K562 (cell line): Measurements from ENCODE around the gene PPA1. TPM values are rescaled to one million over a fixed set of nuclear protein-coding genes. Genes with fewer than 3 reads are reported as not detected.

Source experiments
- ATAC-seq: fragments of 200-7000 bp; cut with Tn5 transposase; 3 replicates; pipeline ENCODE4 v1.9.1; 2020; ENCODE audit warnings: moderate library complexity
- BruUV-seq: library from RNA; stranded (reverse); fragments of 400-500 nt; replicated peaks from 2 replicates; lab custom pipeline; 2021; lab: Mats Ljungman, UMichigan
- CTCF ChIA-PET: fragments of 300-600 bp; formaldehyde crosslinking; extraction: SDS; loops from one replicate; lab custom pipeline; 2021; ENCODE audit warnings: low intra/inter-chr PET ratio; lab: Yijun Ruan, JAX
- POLR2A ChIA-PET: fragments of 300-600, 350-650 bp; sonication (Branson Sonifier 250); formaldehyde crosslinking; extraction: SDS; loops from one replicate; lab custom pipeline; 2021; ENCODE audit warnings: antibody characterized with exemption, inconsistent platforms; lab: Yijun Ruan, JAX
- DNase-seq, 4 experiments: peaks; one replicate each; pipeline versions ENCODE4 v3.0.0 to v3.0.0-alpha.2; 2011 to 2018; ENCODE audit warnings: low spot score in 3 of 4, mixed read lengths in 3 of 4; ENCODE audit errors: extremely low read depth in 1 of 4
- FAIRE-seq: peaks from 2 replicates; lab custom pipeline; 2011; peaks lifted over from hg19 to GRCh38; lab: Jason Lieb, UNC
- H2AFZ ChIP-seq: 2 replicates; pipeline ENCODE4 v1.6.0; 2011; ENCODE audit warnings: low read depth, low read length, control low read depth, inconsistent platforms
- H3K27ac ChIP-seq: fragments of 200-600 bp; 3 replicates; pipeline ENCODE4 v1.8.0; 2011; ENCODE audit warnings: low read depth, mild to moderate bottlenecking, control low read depth, inconsistent platforms, low read length, moderate library complexity, mixed read lengths; ENCODE audit errors: extremely low read depth
- H3K27me3 ChIP-seq, 2 experiments: fragments of 300-600 bp in 1 of 2; 2 replicates in 1 of 2; 3 replicates in 1 of 2; pipeline versions ENCODE4 v1.6.0 to v1.8.0; 2011; ENCODE audit warnings: inconsistent platforms in 2 of 2, low read length in 2 of 2, mild to moderate bottlenecking in 1 of 2, mixed read lengths in 1 of 2, moderate library complexity in 1 of 2; ENCODE audit not compliant: control insufficient read depth in 2 of 2, insufficient read depth in 2 of 2
- H3K36me3 ChIP-seq: fragments of 300-600 bp; 3 replicates; pipeline ENCODE4 v1.8.0; 2011; ENCODE audit warnings: mild to moderate bottlenecking, low read length, inconsistent platforms; ENCODE audit not compliant: control insufficient read depth, insufficient read depth
- H3K4me1 ChIP-seq, 2 experiments: fragments of 200-600 bp in 1 of 2; replicated peaks in 1 of 2; 2 replicates in 1 of 2; 3 replicates in 1 of 2; pipeline versions ENCODE4 v1.5.1 to v1.8.0; 2011; ENCODE audit warnings: inconsistent platforms in 2 of 2, low read length in 2 of 2, mild to moderate bottlenecking in 1 of 2, mixed read lengths in 1 of 2, moderate library complexity in 1 of 2; ENCODE audit not compliant: control insufficient read depth in 2 of 2, insufficient read depth in 2 of 2
- H3K4me2 ChIP-seq: 2 replicates; pipeline ENCODE4 v1.6.1; 2011; ENCODE audit warnings: low read length, control low read depth, inconsistent platforms, mixed read lengths; ENCODE audit not compliant: insufficient read depth
- H3K4me3 ChIP-seq: fragments of 200-600 bp; sonication (generic), shearing (Covaris generic); 2 replicates; pipeline ENCODE4 v1.5.1; 2016; ENCODE audit warnings: control low read depth, inconsistent platforms
- H3K79me2 ChIP-seq: fragments of 200-600 bp; 3 replicates; pipeline ENCODE4 v1.8.0; 2011; ENCODE audit warnings: low read length, inconsistent platforms; ENCODE audit not compliant: control insufficient read depth, insufficient read depth
- H3K9ac ChIP-seq, 2 experiments: 2 replicates each; pipeline versions ENCODE4 v1.6.0 to v1.6.1; 2011; ENCODE audit warnings: low read depth in 2 of 2, low read length in 2 of 2, control low read depth in 1 of 2, inconsistent platforms in 1 of 2, mild to moderate bottlenecking in 1 of 2, mixed read lengths in 1 of 2; ENCODE audit not compliant: insufficient read depth in 1 of 2
- H3K9me1 ChIP-seq: one replicate; pipeline ENCODE4 v1.6.0; 2011; ENCODE audit warnings: inconsistent platforms, mild to moderate bottlenecking, low read length, moderate library complexity; ENCODE audit not compliant: control insufficient read depth, insufficient read depth
- H3K9me3 ChIP-seq: replicated peaks from 2 replicates; pipeline ENCODE4 v1.5.1; 2011; ENCODE audit warnings: low read depth, low read length, inconsistent platforms; ENCODE audit not compliant: control insufficient read depth, insufficient read depth
- H4K20me1 ChIP-seq: replicated peaks from 2 replicates; pipeline ENCODE4 v1.6.1; 2011; ENCODE audit warnings: low read length, inconsistent platforms, mixed read lengths; ENCODE audit not compliant: control insufficient read depth, insufficient read depth
- ATF3 ChIP-seq, 2 experiments: fragments of 450-650 bp in 1 of 2; sonication (generic) in 1 of 2; formaldehyde crosslinking in 1 of 2; IDR thresholded peaks in 1 of 2; conservative IDR thresholded peaks in 1 of 2; 2 replicates each; pipeline versions ENCODE4 v1.6.1 to v1.8.1; 2016 to 2023; ENCODE audit warnings: mild to moderate bottlenecking in 2 of 2, moderate library complexity in 2 of 2, inconsistent platforms in 1 of 2, missing genetic modification reagents in 1 of 2
- E2F5 ChIP-seq: sonication (generic); formaldehyde crosslinking; IDR thresholded peaks from 2 replicates; pipeline ENCODE4 v1.8.0; 2022; ENCODE audit warnings: mild to moderate bottlenecking, missing genetic modification reagents
- ETS1 ChIP-seq: conservative IDR thresholded peaks from 2 replicates; pipeline ENCODE4 v1.6.1; 2011; ENCODE audit warnings: low read depth, mild to moderate bottlenecking, low read length; ENCODE audit not compliant: control insufficient read depth
- TSHZ1 ChIP-seq: fragments of 250-450 bp; sonication (Bioruptor Pico); IDR thresholded peaks from 2 replicates; pipeline ENCODE4 v1.4.0; 2020; ENCODE audit warnings: mild to moderate bottlenecking, moderate library complexity
- WGBS: fragments of 100-300 bp; shearing (Covaris generic); methylation state at CpG from one replicate; pipeline ENCODE4 v1.1.6; 2016; ENCODE audit warnings: low coverage, mixed read lengths; ENCODE audit not compliant: insufficient coverage; ENCODE audit errors: missing lambda C conversion rate; 5-methylcytosine and 5-hydroxymethylcytosine counted together
- in situ Hi-C: fragments of 300-500 bp; cut with MboI; formaldehyde crosslinking; loops from 4 replicates; pipeline ENCODE4 v1.15.0; 2018; ENCODE audit warnings: inconsistent platforms, mixed read lengths
- intact Hi-C: fragments of 100-400 bp; cut with micrococcal nuclease; formaldehyde crosslinking; loops from 2 replicates; pipeline ENCODE4 v1.14.2; 2022
- polyA plus RNA-seq, 8 experiments: library from polyadenylated mRNA; depleted of rRNA in 4 of 8; stranded (reverse) in 5 of 8; unstranded in 3 of 8; fragments of >200 nt; fragmentation: Nextera tagmentation in 2 of 8; fragmentation: Illumina TruSeq in 1 of 8; extraction: Ambion mirVana in 2 of 8; extraction: Trizol in 1 of 8; gene quantifications; 2 replicates each; pipeline versions ENCODE4 v1.2.1 to v1.2.3, GENCODE V29; 2011 to 2014; ENCODE audit warnings: inconsistent platforms in 1 of 8, missing spikeins in 1 of 8
- total RNA-seq, 7 experiments: library from RNA; depleted of rRNA in 6 of 7; stranded (reverse); fragments of >200 nt in 6 of 7; fragmentation: Illumina TruSeq in 2 of 7; extraction: Trizol in 2 of 7; gene quantifications; 2 replicates each; pipeline versions ENCODE4 v1.2.1 to v1.2.3, GENCODE V29; 2011 to 2021; ENCODE audit warnings: low replicate concordance in 1 of 7

PPA1 gene
- total and polyA plus RNA-seq, 9 of the 15 experiments (the other 6 are each of a cell fraction or from before 2014, with no cell fraction given): 301 to 635 (median 471) TPM

- Histone ChIP-seq H4K20me1 (peaks cover 5% of the 10 kb centered on the region; the same call in 1 of the 2 replicates), H3K9ac (no peak overlapping the region), H2AFZ (no peak overlapping the region), H3K4me1 (peaks cover 0 to 5% of the 10 kb centered on the region in 2 experiments; a peak in 2 of 5 replicates), H3K4me2 (no peak overlapping the region), H3K9me1 (no peaks in the 10 kb centered on the region), H3K4me3 (no peak overlapping the region), H3K79me2 (no peaks in the 10 kb centered on the region), H3K36me3 (no peaks in the 10 kb centered on the region), H3K9me3 (no peaks in the 10 kb centered on the region), H3K27me3 (peaks cover 22 to 51% of the 10 kb centered on the region in 2 experiments), H3K27ac (no peak overlapping the region)
- ATAC-seq (no peak), DNase-seq (no peak), FAIRE-seq (no peak)
- POLR2A ChIA-PET: interaction anchor here (1.5 kb wide), 1 partner anchor 33 kb away, joined by 5 read pairs; the partner anchor contains the start of gene PPA1
- in situ Hi-C loops: no loop called here
- 6% methylated on average over 1 of the region's 1 CpG for WGBS
- CTCF ChIA-PET: interaction anchor here (0.9 kb wide), 1 partner anchor 97 kb away, joined by 3 read pairs; no protein-coding TSS in a partner anchor
- TF ChIP-seq ETS1 (no peak), TSHZ1 (CRISPR knock-in tag) (no peak), ATF3 (IDR thresholded peaks at IDR 0.05) (no peak), ATF3 (CRISPR knock-in tag; conservative IDR thresholded peaks at IDR 0.05) (no peak), E2F5 (CRISPR knock-in tag) (no peak)
- intact Hi-C loops: loop anchor here (5.0 kb wide), 1 partner anchor 81 kb away; no protein-coding TSS in a partner anchor
- no TSS peak for BruUV-seq
Observed at GRCh38 chr10:70266701-70267100, 33.5 kb upstream of the PPA1 start.
